Breast epithelium (tissue), 3 donors: ENCODE measurements around the gene AMY2B.
"Not testable (repeated sequence)": the region's sequence is repeated elsewhere in the genome, so short reads cannot be mapped to it uniquely, and the experiment has no call there.

Experiments
- POLR2A ChIP-seq: fragments of 450-650 bp; IDR thresholded peaks from one replicate; pipeline ENCODE4 v1.6.1; 2016; ENCODE audit warnings: antibody characterized with exemption, mild to moderate bottlenecking, moderate library complexity
- POLR2AphosphoS5 ChIP-seq, 3 donors: sonication (generic); formaldehyde crosslinking; IDR thresholded peaks; one replicate each; pipeline ENCODE4 v1.6.1; 2017; ENCODE audit warnings: antibody characterized with exemption in 3 of 3
- TF ChIP-seq, protein P1 (sequence below), 3 donors: fragments of 450-650 bp; IDR thresholded peaks; one replicate each; pipeline ENCODE4 v1.5.1; 2016 to 2017; ENCODE audit warnings: antibody characterized with exemption in 3 of 3, mild to moderate bottlenecking in 3 of 3, moderate library complexity in 3 of 3

DNA sequence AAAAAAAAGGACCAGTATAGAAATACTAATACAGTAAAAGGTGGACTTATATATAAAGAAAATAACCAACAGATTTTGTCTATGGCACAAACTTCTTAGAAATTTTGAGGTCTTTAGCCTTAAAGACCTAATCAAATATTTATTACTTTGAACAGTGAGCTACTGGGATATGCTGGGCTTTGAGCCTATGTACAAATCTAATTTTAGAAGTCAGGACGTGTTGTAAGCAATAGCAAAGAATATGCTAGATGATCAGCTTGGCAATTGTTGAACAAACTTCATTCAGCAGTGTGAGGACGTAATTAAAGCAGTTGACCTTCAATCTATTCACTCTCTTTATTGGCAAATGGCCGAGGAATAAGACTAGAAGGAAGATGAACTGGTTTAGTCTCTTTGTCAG lies 31.4 kb downstream of the AMY2B start:
- TF ChIP-seq POLR2A; POLR2AphosphoS5 (IDR thresholded peaks at IDR 0.05): not testable (repeated sequence)
- TF ChIP-seq, protein P1, sequence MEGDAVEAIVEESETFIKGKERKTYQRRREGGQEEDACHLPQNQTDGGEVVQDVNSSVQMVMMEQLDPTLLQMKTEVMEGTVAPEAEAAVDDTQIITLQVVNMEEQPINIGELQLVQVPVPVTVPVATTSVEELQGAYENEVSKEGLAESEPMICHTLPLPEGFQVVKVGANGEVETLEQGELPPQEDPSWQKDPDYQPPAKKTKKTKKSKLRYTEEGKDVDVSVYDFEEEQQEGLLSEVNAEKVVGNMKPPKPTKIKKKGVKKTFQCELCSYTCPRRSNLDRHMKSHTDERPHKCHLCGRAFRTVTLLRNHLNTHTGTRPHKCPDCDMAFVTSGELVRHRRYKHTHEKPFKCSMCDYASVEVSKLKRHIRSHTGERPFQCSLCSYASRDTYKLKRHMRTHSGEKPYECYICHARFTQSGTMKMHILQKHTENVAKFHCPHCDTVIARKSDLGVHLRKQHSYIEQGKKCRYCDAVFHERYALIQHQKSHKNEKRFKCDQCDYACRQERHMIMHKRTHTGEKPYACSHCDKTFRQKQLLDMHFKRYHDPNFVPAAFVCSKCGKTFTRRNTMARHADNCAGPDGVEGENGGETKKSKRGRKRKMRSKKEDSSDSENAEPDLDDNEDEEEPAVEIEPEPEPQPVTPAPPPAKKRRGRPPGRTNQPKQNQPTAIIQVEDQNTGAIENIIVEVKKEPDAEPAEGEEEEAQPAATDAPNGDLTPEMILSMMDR (IDR thresholded peaks at IDR 0.05): not testable (repeated sequence)
